HUES48 (cell line): Measurements from ENCODE around the gene USP36.

ENCODE experiments used
- H3K27ac ChIP-seq: one replicate; pipeline ENCODE4 v1.7.0; 2013; ENCODE audit warnings: low read depth, low read length, inconsistent platforms
- H3K27me3 ChIP-seq: 2 replicates; pipeline ENCODE4 v1.6.1; 2013; ENCODE audit warnings: mild to moderate bottlenecking, low read length; ENCODE audit not compliant: control insufficient read depth, insufficient read depth
- H3K36me3 ChIP-seq: 2 replicates; pipeline ENCODE4 v1.6.1; 2013; ENCODE audit warnings: low read length; ENCODE audit not compliant: control insufficient read depth, insufficient read depth
- H3K4me1 ChIP-seq: 2 replicates; pipeline ENCODE4 v1.6.1; 2013; ENCODE audit warnings: mild to moderate bottlenecking, low read length; ENCODE audit not compliant: control insufficient read depth, insufficient read depth
- H3K4me3 ChIP-seq: 2 replicates; pipeline ENCODE4 v1.5.1; 2013; ENCODE audit warnings: mild to moderate bottlenecking, low read depth, low read length
- H3K9ac ChIP-seq: 2 replicates; pipeline ENCODE4 v1.6.1; 2013; ENCODE audit warnings: mild to moderate bottlenecking, low read depth, low read length, moderate library complexity
- H3K9me3 ChIP-seq: 2 replicates; pipeline ENCODE4 v1.6.1; 2013; ENCODE audit warnings: low read length; ENCODE audit not compliant: control insufficient read depth, insufficient read depth

Gene USP36

GRCh38 chr17:78797691-78798585 lies 42.7 kb downstream of the USP36 start:
- Histone ChIP-seq H3K9me3 (no peaks in the 10 kb centered on the region), H3K4me3 (no peak overlapping the region), H3K27me3 (no peaks in the 10 kb centered on the region), H3K27ac (no peak overlapping the region), H3K36me3 (peaks cover 94% of the 10 kb centered on the region), H3K9ac (no peak overlapping the region), H3K4me1 (no peaks in the 10 kb centered on the region)

- Histone ChIP-seq H3K4me3 (no peak overlapping the region), H3K27me3 (no peaks in the 10 kb centered on the region), H3K4me1 (no peaks in the 10 kb centered on the region), H3K36me3 (peaks cover 87% of the 10 kb centered on the region), H3K9me3 (no peaks in the 10 kb centered on the region), H3K27ac (no peak overlapping the region), H3K9ac (no peak overlapping the region)
Measured at GRCh38 chr17:78797213-78797612, 43.4 kb downstream of the USP36 start.

- Histone ChIP-seq H3K9me3 (no peaks in the 10 kb centered on the region), H3K27me3 (no peaks in the 10 kb centered on the region), H3K9ac (no peak overlapping the region), H3K4me3 (no peak overlapping the region), H3K36me3 (peaks cover 83% of the 10 kb centered on the region), H3K4me1 (no peaks in the 10 kb centered on the region), H3K27ac (no peak overlapping the region)
Measured at GRCh38 chr17:78796517-78796900, 44.1 kb downstream of the USP36 start.

GRCh38 chr17:78795861-78796516 lies 44.6 kb downstream of the USP36 start:
- H3K27ac ChIP-seq = no peak overlapping the region
- no peak overlapping the region for H3K4me3 ChIP-seq
- H3K9me3 ChIP-seq = no peaks in the 10 kb centered on the region
- H3K9ac ChIP-seq = no peak overlapping the region
- no peaks in the 10 kb centered on the region for H3K4me1 ChIP-seq
- peaks cover 78% of the 10 kb centered on the region for H3K36me3 ChIP-seq
- no peaks in the 10 kb centered on the region for H3K27me3 ChIP-seq

GRCh38 chr17:78794864-78795640 lies 45.6 kb downstream of the USP36 start:
- Histone ChIP-seq H3K9me3 (no peaks in the 10 kb centered on the region), H3K27me3 (no peaks in the 10 kb centered on the region), H3K9ac (no peak overlapping the region), H3K4me3 (no peak overlapping the region), H3K36me3 (peaks cover 71% of the 10 kb centered on the region), H3K4me1 (no peaks in the 10 kb centered on the region), H3K27ac (no peak overlapping the region)

- no peaks in the 10 kb centered on the region for H3K9me3 ChIP-seq
- H3K27ac ChIP-seq = no peak overlapping the region
- no peak overlapping the region for H3K9ac ChIP-seq
- H3K4me3 ChIP-seq = no peak overlapping the region
- H3K36me3 ChIP-seq = peaks cover 65% of the 10 kb centered on the region
- H3K27me3 ChIP-seq = no peaks in the 10 kb centered on the region
- H3K4me1 ChIP-seq = no peaks in the 10 kb centered on the region
Measured at GRCh38 chr17:78794399-78794798, 46.2 kb downstream of the USP36 start.

GRCh38 chr17:78793968-78794367 lies 46.6 kb downstream of the USP36 start:
- Histone ChIP-seq H3K9ac (no peak overlapping the region), H3K4me3 (no peak overlapping the region), H3K27me3 (no peaks in the 10 kb centered on the region), H3K9me3 (no peaks in the 10 kb centered on the region), H3K27ac (no peak overlapping the region), H3K4me1 (no peaks in the 10 kb centered on the region), H3K36me3 (peaks cover 60% of the 10 kb centered on the region)

- H3K4me1 ChIP-seq = no peaks in the 10 kb centered on the region
- H3K9me3 ChIP-seq = no peaks in the 10 kb centered on the region
- H3K4me3 ChIP-seq = no peak overlapping the region
- H3K27me3 ChIP-seq = no peaks in the 10 kb centered on the region
- H3K36me3 ChIP-seq = peaks cover 55% of the 10 kb centered on the region
- no peak overlapping the region for H3K27ac ChIP-seq
- H3K9ac ChIP-seq = no peak overlapping the region
Measured at GRCh38 chr17:78793415-78793814, 47.2 kb downstream of the USP36 start.

- Histone ChIP-seq H3K4me1 (peaks cover 3% of the 10 kb centered on the region; the same call in 1 of the 2 replicates), H3K9ac (no peak overlapping the region), H3K27ac (no peak overlapping the region), H3K27me3 (no peaks in the 10 kb centered on the region), H3K9me3 (no peaks in the 10 kb centered on the region), H3K4me3 (no peak overlapping the region), H3K36me3 (peaks cover 41% of the 10 kb centered on the region)
Measured at GRCh38 chr17:78791840-78792709, 48.5 kb downstream of the USP36 start.

- no peak overlapping the region for H3K4me3 ChIP-seq
- H3K9ac ChIP-seq = no peak overlapping the region
- H3K27me3 ChIP-seq = no peaks in the 10 kb centered on the region
- H3K4me1 ChIP-seq = peaks cover 3% of the 10 kb centered on the region; the same call in 1 of the 2 replicates
- no peaks in the 10 kb centered on the region for H3K9me3 ChIP-seq
- no peak overlapping the region for H3K27ac ChIP-seq
- peaks cover 26% of the 10 kb centered on the region for H3K36me3 ChIP-seq
Measured at GRCh38 chr17:78790552-78790951, 50.1 kb downstream of the USP36 start.
